ENCODE measurements around the gene RTN3.
"Not testable (repeated sequence)": the region's sequence is repeated elsewhere in the genome, so short reads cannot be mapped to it uniquely, and the experiment has no call there.

RTN3 gene, protein sequence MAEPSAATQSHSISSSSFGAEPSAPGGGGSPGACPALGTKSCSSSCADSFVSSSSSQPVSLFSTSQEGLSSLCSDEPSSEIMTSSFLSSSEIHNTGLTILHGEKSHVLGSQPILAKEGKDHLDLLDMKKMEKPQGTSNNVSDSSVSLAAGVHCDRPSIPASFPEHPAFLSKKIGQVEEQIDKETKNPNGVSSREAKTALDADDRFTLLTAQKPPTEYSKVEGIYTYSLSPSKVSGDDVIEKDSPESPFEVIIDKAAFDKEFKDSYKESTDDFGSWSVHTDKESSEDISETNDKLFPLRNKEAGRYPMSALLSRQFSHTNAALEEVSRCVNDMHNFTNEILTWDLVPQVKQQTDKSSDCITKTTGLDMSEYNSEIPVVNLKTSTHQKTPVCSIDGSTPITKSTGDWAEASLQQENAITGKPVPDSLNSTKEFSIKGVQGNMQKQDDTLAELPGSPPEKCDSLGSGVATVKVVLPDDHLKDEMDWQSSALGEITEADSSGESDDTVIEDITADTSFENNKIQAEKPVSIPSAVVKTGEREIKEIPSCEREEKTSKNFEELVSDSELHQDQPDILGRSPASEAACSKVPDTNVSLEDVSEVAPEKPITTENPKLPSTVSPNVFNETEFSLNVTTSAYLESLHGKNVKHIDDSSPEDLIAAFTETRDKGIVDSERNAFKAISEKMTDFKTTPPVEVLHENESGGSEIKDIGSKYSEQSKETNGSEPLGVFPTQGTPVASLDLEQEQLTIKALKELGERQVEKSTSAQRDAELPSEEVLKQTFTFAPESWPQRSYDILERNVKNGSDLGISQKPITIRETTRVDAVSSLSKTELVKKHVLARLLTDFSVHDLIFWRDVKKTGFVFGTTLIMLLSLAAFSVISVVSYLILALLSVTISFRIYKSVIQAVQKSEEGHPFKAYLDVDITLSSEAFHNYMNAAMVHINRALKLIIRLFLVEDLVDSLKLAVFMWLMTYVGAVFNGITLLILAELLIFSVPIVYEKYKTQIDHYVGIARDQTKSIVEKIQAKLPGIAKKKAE

DNA sequence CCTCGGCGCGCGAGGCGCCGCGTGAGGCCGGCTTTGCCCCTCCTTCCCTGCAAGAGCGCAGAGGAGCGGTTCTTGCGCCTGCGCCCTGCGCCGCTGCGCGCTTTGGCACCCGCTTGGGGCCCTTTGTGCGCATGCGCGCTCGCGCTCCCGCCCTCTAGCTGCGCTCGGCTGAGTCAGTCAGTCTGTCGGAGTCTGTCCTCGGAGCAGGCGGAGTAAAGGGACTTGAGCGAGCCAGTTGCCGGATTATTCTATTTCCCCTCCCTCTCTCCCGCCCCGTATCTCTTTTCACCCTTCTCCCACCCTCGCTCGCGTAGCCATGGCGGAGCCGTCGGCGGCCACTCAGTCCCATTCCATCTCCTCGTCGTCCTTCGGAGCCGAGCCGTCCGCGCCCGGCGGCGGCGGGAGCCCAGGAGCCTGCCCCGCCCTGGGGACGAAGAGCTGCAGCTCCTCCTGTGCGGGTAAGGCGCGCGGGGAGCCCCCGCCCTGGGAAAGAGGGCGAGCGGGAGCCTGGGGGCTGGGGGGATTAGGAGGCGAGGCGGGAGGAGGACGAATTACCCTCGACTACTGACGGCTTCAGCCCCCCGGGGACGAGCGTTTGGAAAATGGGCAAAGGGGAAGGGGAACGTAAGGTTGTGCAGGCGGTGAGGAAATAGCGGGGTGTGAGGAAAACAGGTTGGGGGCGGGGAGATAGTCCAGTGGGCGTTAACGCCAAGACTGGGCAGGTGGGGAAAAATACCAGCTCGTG is at the start of gene RTN3:
Gene RTN3, plus strand, starts transcription at position 180 of the 745 bp plus-strand sequence. Its CDS starts 137 bp downstream, at position 317.
- H3K4me1 ChIP-seq (ENCODE audit: insufficient read depth, low read length): peaks cover 25% of the 10 kb centered on the region
- H3K9me3 ChIP-seq (ENCODE audit: low read length): no peaks in the 10 kb centered on the region
- no peaks in the 10 kb centered on the region for H3K27me3 ChIP-seq (ENCODE audit: insufficient read depth, low read length)
- H3K4me3 ChIP-seq (ENCODE audit: low read length): peak within 1 kb of the TSS; percentile 95
- H2AFZ ChIP-seq (ENCODE audit: low read depth, low read length): peak within 1 kb of the TSS; percentile 78
- H3K36me3 ChIP-seq (ENCODE audit: insufficient read depth, low read length): peaks cover 2% of the 10 kb centered on the region

DNA sequence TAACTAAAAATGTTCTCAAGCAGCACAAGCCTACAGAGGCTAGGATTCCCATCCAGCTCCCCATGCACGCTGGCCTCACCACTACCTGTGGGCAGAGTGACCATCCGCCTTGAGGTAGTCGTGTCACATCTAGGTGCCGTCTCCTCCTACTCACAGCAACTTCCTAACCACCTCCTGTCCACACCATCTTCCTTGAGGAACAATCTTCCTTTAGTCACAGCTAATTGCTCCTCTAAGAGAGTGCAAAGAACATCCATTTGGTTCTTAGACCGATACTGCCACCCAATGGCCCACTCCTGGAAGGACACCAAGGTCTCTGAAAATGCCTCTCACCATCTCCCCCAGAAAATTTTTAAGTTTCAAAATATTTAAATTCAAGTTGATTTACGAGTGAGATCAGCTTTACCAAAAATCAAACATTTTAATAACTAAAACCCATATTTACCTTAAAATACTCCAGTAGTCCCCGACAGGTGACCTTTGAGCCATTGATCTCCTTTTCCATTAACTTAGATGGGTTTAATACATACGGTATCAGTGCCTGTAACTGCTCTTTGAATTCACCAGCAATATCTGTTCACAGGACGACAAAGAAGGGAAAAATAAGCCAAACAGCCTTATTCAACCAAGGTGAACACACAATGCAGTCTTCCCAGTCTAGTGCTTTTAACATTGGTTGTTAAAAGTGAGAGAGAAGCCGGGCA is 45.4 kb upstream of the RTN3 start:
- Histone ChIP-seq H2AFZ (ENCODE audit: low read depth, low read length) (no peak overlapping the region), H3K27me3 (ENCODE audit: insufficient read depth, low read length) (no peaks in the 10 kb centered on the region), H3K4me1 (ENCODE audit: insufficient read depth, low read length) (no peaks in the 10 kb centered on the region), H3K36me3 (ENCODE audit: insufficient read depth, low read length) (no peaks in the 10 kb centered on the region), H3K4me3 (ENCODE audit: low read length) (no peak overlapping the region), H3K9me3 (ENCODE audit: low read length) (peaks cover 2% of the 10 kb centered on the region)

- H3K9me3 ChIP-seq (ENCODE audit: low read length); H2AFZ ChIP-seq (ENCODE audit: low read depth, low read length); H3K4me3 ChIP-seq (ENCODE audit: low read length); H3K27me3 ChIP-seq (ENCODE audit: insufficient read depth, low read length); H3K36me3 ChIP-seq (ENCODE audit: insufficient read depth, low read length); H3K4me1 ChIP-seq (ENCODE audit: insufficient read depth, low read length): not testable (repeated sequence)
Observed at GRCh38 chr11:63638436-63638835, 42.9 kb upstream of the RTN3 start.

- no peaks in the 10 kb centered on the region for H3K36me3 ChIP-seq (ENCODE audit: insufficient read depth, low read length)
- no peaks in the 10 kb centered on the region for H3K9me3 ChIP-seq (ENCODE audit: low read length)
- H3K27me3 ChIP-seq (ENCODE audit: insufficient read depth, low read length): no peaks in the 10 kb centered on the region
- H3K4me1 ChIP-seq (ENCODE audit: insufficient read depth, low read length): no peaks in the 10 kb centered on the region
- no peak overlapping the region for H3K4me3 ChIP-seq (ENCODE audit: low read length)
- H2AFZ ChIP-seq (ENCODE audit: low read depth, low read length): no peak overlapping the region
Observed at GRCh38 chr11:63639199-63639832, 42.0 kb upstream of the RTN3 start.

DNA sequence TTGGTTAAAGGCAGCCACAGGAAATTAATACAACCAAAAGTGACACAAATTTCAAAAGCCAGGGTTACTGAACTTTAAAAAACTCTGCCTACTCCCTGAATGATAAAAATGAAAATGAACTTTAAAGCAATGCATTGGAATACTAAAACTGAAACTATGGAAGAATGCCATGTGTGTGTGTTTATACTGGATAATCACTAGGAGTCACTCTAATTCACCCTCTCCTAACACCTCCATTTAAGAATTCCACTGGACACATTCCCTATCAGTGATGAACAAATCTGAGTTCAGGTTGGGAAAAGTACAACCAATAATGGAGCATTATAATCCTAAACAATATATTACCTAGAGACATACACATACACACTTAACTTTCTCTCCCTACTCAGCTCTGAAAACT is 39.6 kb upstream of the RTN3 start:
- Histone ChIP-seq H3K4me1 (ENCODE audit: insufficient read depth, low read length) (no peaks in the 10 kb centered on the region), H3K4me3 (ENCODE audit: low read length) (no peak overlapping the region), H3K9me3 (ENCODE audit: low read length) (no peaks in the 10 kb centered on the region), H3K36me3 (ENCODE audit: insufficient read depth, low read length) (no peaks in the 10 kb centered on the region), H2AFZ (ENCODE audit: low read depth, low read length) (no peak overlapping the region), H3K27me3 (ENCODE audit: insufficient read depth, low read length) (no peaks in the 10 kb centered on the region)

- Histone ChIP-seq H3K4me1 (ENCODE audit: insufficient read depth, low read length) (no peaks in the 10 kb centered on the region), H3K9me3 (ENCODE audit: low read length) (no peaks in the 10 kb centered on the region), H3K4me3 (ENCODE audit: low read length) (no peak overlapping the region), H3K27me3 (ENCODE audit: insufficient read depth, low read length) (no peaks in the 10 kb centered on the region), H2AFZ (ENCODE audit: low read depth, low read length) (no peak overlapping the region), H3K36me3 (ENCODE audit: insufficient read depth, low read length) (no peaks in the 10 kb centered on the region)
Observed at GRCh38 chr11:63643205-63643604, 38.1 kb upstream of the RTN3 start.

GRCh38 chr11:63652671-63653070 is 28.6 kb upstream of the RTN3 start:
- Histone ChIP-seq H3K4me1 (ENCODE audit: insufficient read depth, low read length) (no peaks in the 10 kb centered on the region), H3K36me3 (ENCODE audit: insufficient read depth, low read length) (no peaks in the 10 kb centered on the region), H3K27me3 (ENCODE audit: insufficient read depth, low read length) (no peaks in the 10 kb centered on the region), H3K4me3 (ENCODE audit: low read length) (no peak overlapping the region), H2AFZ (ENCODE audit: low read depth, low read length) (no peak overlapping the region), H3K9me3 (ENCODE audit: low read length) (no peaks in the 10 kb centered on the region)

GRCh38 chr11:63660972-63661371 is 20.3 kb upstream of the RTN3 start:
- Histone ChIP-seq H3K36me3 (ENCODE audit: insufficient read depth, low read length) (no peaks in the 10 kb centered on the region), H3K4me3 (ENCODE audit: low read length) (no peak overlapping the region), H3K27me3 (ENCODE audit: insufficient read depth, low read length) (no peaks in the 10 kb centered on the region), H3K9me3 (ENCODE audit: low read length) (no peaks in the 10 kb centered on the region), H3K4me1 (ENCODE audit: insufficient read depth, low read length) (no peaks in the 10 kb centered on the region), H2AFZ (ENCODE audit: low read depth, low read length) (no peak overlapping the region)

DNA sequence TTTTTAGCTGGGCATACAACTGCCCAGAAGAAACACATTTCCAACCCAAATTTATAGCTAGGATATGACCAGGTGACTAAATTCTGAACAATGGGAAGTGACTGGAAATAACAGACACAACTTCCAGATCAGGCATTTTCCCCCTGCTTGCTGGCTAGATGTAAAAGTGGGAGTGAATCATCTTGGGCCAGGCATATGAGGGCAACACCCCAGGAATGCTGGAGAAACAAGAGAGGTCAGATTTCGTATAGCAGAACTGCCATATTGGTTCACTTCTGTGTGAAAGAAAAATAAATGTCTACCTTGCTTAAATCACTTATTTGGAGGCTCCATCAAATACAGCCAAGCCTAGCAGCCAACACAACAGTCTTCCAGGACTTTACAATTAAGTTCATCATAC is 17.5 kb upstream of the RTN3 start:
- Histone ChIP-seq H3K27me3 (ENCODE audit: insufficient read depth, low read length) (no peaks in the 10 kb centered on the region), H3K4me1 (ENCODE audit: insufficient read depth, low read length) (no peaks in the 10 kb centered on the region), H3K4me3 (ENCODE audit: low read length) (no peak overlapping the region), H3K36me3 (ENCODE audit: insufficient read depth, low read length) (no peaks in the 10 kb centered on the region), H3K9me3 (ENCODE audit: low read length) (no peaks in the 10 kb centered on the region), H2AFZ (ENCODE audit: low read depth, low read length) (no peak overlapping the region)

DNA sequence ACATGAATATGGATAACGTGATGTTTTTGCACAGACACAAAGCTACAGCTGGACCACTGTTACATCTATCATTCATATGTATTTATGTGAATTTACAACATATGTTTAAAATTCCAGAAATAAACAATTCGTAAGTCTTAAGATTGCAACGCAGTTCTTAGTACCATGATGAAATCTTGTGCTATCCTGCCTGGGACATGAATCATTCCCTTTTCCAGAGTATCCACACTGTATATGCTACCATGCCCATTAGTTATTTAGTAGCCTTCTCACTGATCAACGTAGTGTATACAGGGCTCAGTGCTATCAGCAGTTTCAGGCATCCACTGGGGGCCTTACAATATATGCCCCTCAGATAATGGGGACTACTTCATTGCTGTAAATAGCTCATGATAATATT is 14.4 kb upstream of the RTN3 start:
- Histone ChIP-seq H3K4me1 (ENCODE audit: insufficient read depth, low read length) (peaks cover 2% of the 10 kb centered on the region), H3K36me3 (ENCODE audit: insufficient read depth, low read length) (no peaks in the 10 kb centered on the region), H3K4me3 (ENCODE audit: low read length) (no peak overlapping the region), H3K9me3 (ENCODE audit: low read length) (peaks cover 2% of the 10 kb centered on the region), H2AFZ (ENCODE audit: low read depth, low read length) (no peak overlapping the region), H3K27me3 (ENCODE audit: insufficient read depth, low read length) (peaks cover 14% of the 10 kb centered on the region)

DNA sequence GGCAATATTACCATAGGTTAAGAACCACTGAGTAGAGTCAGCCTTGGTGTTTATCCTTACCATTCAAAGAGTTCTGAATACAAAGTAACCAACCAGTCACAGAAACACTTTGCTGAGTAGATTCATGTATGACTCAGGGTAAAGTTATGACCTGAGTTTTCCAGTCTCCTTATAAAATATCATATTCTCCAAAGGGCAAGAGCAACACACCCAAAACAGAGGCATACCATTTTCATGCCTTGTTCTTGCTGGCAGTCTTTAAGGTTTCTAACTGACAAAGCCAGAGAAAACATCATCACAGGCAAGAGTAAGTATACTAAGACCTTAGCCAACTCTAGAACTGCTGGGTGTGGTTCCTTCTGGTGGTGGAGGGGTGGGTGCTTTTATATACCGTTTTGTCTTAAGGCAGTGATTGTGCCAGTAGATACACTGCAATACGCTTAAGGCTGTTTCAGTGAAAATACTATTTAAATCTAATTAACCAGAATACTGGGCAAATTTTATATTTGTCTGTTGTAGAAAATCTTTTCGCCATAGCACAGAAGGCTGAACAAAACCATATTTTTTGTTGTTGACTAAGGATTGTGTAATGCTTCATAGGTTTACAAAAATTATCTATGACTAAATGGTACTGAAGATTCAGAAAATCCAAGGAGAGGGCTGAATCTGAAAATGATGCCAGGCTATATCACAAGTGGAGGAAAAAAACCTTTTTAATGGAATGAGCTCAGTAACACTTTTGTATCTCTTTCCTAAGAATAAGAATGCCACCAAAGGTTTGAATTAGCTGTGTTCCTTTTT is 13.1 kb upstream of the RTN3 start:
- no peak overlapping the region for H2AFZ ChIP-seq (ENCODE audit: low read depth, low read length)
- H3K9me3 ChIP-seq (ENCODE audit: low read length): peaks cover 2% of the 10 kb centered on the region
- H3K36me3 ChIP-seq (ENCODE audit: insufficient read depth, low read length): no peaks in the 10 kb centered on the region
- no peak overlapping the region for H3K4me3 ChIP-seq (ENCODE audit: low read length)
- H3K4me1 ChIP-seq (ENCODE audit: insufficient read depth, low read length): peaks cover 2% of the 10 kb centered on the region
- peaks cover 14% of the 10 kb centered on the region for H3K27me3 ChIP-seq (ENCODE audit: insufficient read depth, low read length)

Measured in neuron (in vitro differentiated cells).